Breast epithelium (tissue), 3 donors: Measurements from ENCODE around the gene KDM6B.

Source experiments
- POLR2A ChIP-seq: fragments of 450-650 bp; IDR thresholded peaks from one replicate; pipeline ENCODE4 v1.6.1; 2016; ENCODE audit warnings: antibody characterized with exemption, mild to moderate bottlenecking, moderate library complexity
- POLR2AphosphoS5 ChIP-seq, 3 donors: sonication (generic); formaldehyde crosslinking; IDR thresholded peaks; one replicate each; pipeline ENCODE4 v1.6.1; 2017; ENCODE audit warnings: antibody characterized with exemption in 3 of 3
- TF ChIP-seq, protein P1 (sequence below), 3 donors: fragments of 450-650 bp; IDR thresholded peaks; one replicate each; pipeline ENCODE4 v1.5.1; 2016 to 2017; ENCODE audit warnings: antibody characterized with exemption in 3 of 3, mild to moderate bottlenecking in 3 of 3, moderate library complexity in 3 of 3

DNA sequence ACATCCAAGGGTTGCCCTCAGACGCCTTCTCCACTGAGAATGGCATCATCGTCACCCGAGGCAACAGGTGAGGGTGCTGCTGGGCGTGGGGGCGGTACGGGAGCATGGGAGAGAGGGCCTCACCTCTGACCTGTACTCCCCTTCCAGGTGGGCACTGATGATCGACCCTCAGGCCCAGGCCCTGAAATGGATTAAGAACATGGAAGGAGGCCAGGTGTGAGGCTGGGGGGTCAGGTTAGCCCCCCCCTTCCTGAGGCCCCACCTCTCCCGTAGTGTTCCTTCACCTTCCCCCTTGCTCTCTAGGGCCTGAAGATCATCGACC lies 16.4 kb upstream of the KDM6B start:
- TF ChIP-seq, protein P1, sequence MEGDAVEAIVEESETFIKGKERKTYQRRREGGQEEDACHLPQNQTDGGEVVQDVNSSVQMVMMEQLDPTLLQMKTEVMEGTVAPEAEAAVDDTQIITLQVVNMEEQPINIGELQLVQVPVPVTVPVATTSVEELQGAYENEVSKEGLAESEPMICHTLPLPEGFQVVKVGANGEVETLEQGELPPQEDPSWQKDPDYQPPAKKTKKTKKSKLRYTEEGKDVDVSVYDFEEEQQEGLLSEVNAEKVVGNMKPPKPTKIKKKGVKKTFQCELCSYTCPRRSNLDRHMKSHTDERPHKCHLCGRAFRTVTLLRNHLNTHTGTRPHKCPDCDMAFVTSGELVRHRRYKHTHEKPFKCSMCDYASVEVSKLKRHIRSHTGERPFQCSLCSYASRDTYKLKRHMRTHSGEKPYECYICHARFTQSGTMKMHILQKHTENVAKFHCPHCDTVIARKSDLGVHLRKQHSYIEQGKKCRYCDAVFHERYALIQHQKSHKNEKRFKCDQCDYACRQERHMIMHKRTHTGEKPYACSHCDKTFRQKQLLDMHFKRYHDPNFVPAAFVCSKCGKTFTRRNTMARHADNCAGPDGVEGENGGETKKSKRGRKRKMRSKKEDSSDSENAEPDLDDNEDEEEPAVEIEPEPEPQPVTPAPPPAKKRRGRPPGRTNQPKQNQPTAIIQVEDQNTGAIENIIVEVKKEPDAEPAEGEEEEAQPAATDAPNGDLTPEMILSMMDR (IDR thresholded peaks at IDR 0.05) = no peak
- no peak for TF ChIP-seq POLR2A
- TF ChIP-seq POLR2AphosphoS5 (IDR thresholded peaks at IDR 0.05) = no peak
